Measurements from ENCODE around the gene DTWD1. TPM values are rescaled to one million over a fixed set of nuclear protein-coding genes. Genes with fewer than 3 reads are reported as not detected.

The DTWD1 gene
- total and polyA plus RNA-seq, 2 donors (not counting 1 experiment from before 2014, with no cell fraction given): 7.4 to 27.1 TPM

GRCh38 chr15:49644364-49644794 is 23.5 kb downstream of the DTWD1 start:
- Histone ChIP-seq H3K9me3 (ENCODE audit: control extremely low read depth in 1 of 3, control insufficient read depth in 2 of 3, insufficient read depth in 1 of 3, low read length in 2 of 3) (no peaks in the 10 kb centered on the region), H3K27ac (ENCODE audit: low read length in 2 of 2) (no peak overlapping the region), H3K4me3 (ENCODE audit: control extremely low read depth in 1 of 5, extremely low read depth in 1 of 5, insufficient read depth in 1 of 5, low read depth in 2 of 5, low read length in 4 of 5) (no peak overlapping the region), H3K36me3 (replicated peaks in 1 of 2; ENCODE audit: control extremely low read depth in 1 of 2, control insufficient read depth in 1 of 2, extremely low read depth in 1 of 2, insufficient read depth in 2 of 2, low read length in 1 of 2) (no peaks in the 10 kb centered on the region), H3K79me2 (ENCODE audit: control insufficient read depth, insufficient read depth, low read length) (no peaks in the 10 kb centered on the region), H3K4me2 (replicated peaks; ENCODE audit: low read depth, low read length, poor library complexity, severe bottlenecking) (no peak overlapping the region), H2AFZ (ENCODE audit: insufficient read depth, low read depth, low read length, poor library complexity, severe bottlenecking) (no peak overlapping the region), H3K9ac (ENCODE audit: low read length) (no peak overlapping the region), H3K4me1 (ENCODE audit: control insufficient read depth in 2 of 2, insufficient read depth in 2 of 2, low read length in 2 of 2) (no peaks in the 10 kb centered on the region), H3K27me3 (replicated peaks in 1 of 4; ENCODE audit: control extremely low read depth in 1 of 4, control insufficient read depth in 3 of 4, insufficient read depth in 4 of 4, low read length in 3 of 4) (no peaks in the 10 kb centered on the region), H4K20me1 (ENCODE audit: control insufficient read depth, insufficient read depth, low read length, poor library complexity, severe bottlenecking) (no peaks in the 10 kb centered on the region)
- DNase-seq (no peak), ATAC-seq (ENCODE audit: low read depth) (no peak)
- Mint-ChIP-seq H3K27me3 (no peaks in the 10 kb centered on the region), H3K4me1 (no peaks in the 10 kb centered on the region), H3K9me3 (ENCODE audit: insufficient read depth) (no peaks in the 10 kb centered on the region), H3K4me3 (no peak overlapping the region), H3K27ac (no peak overlapping the region)
- ChIA-PET POLR2A (no interaction called here), CTCF (no interaction called here)
- 100% methylated on average over 1 of the region's 1 CpG for WGBS (ENCODE audit: insufficient coverage)
- intact Hi-C loops (cut with micrococcal nuclease): no loop called here
- TF ChIP-seq EZH2 (IDR thresholded peaks at IDR 0.05; ENCODE audit: borderline replicate concordance, insufficient read depth, low read depth, low read length, poor library complexity, severe bottlenecking) (no peak), CTCF (IDR thresholded peaks at IDR 0.05) (no peak)

GRCh38 chr15:49645277-49645676 is 24.4 kb downstream of the DTWD1 start:
- Histone ChIP-seq H3K79me2 (ENCODE audit: control insufficient read depth, insufficient read depth, low read length) (no peaks in the 10 kb centered on the region), H3K4me2 (replicated peaks; ENCODE audit: low read depth, low read length, poor library complexity, severe bottlenecking) (no peak overlapping the region), H3K4me1 (ENCODE audit: control insufficient read depth in 2 of 2, insufficient read depth in 2 of 2, low read length in 2 of 2) (no peaks in the 10 kb centered on the region), H3K27me3 (replicated peaks in 1 of 4; ENCODE audit: control extremely low read depth in 1 of 4, control insufficient read depth in 3 of 4, insufficient read depth in 4 of 4, low read length in 3 of 4) (no peaks in the 10 kb centered on the region), H2AFZ (ENCODE audit: insufficient read depth, low read depth, low read length, poor library complexity, severe bottlenecking) (no peak overlapping the region), H3K9ac (ENCODE audit: low read length) (no peak overlapping the region), H4K20me1 (ENCODE audit: control insufficient read depth, insufficient read depth, low read length, poor library complexity, severe bottlenecking) (no peaks in the 10 kb centered on the region), H3K27ac (ENCODE audit: low read length in 2 of 2) (no peak overlapping the region), H3K9me3 (ENCODE audit: control extremely low read depth in 1 of 3, control insufficient read depth in 2 of 3, insufficient read depth in 1 of 3, low read length in 2 of 3) (no peaks in the 10 kb centered on the region), H3K36me3 (replicated peaks in 1 of 2; ENCODE audit: control extremely low read depth in 1 of 2, control insufficient read depth in 1 of 2, extremely low read depth in 1 of 2, insufficient read depth in 2 of 2, low read length in 1 of 2) (no peaks in the 10 kb centered on the region), H3K4me3 (ENCODE audit: control extremely low read depth in 1 of 5, extremely low read depth in 1 of 5, insufficient read depth in 1 of 5, low read depth in 2 of 5, low read length in 4 of 5) (no peak overlapping the region)
- TF ChIP-seq CTCF (IDR thresholded peaks at IDR 0.05) (no peak), EZH2 (IDR thresholded peaks at IDR 0.05; ENCODE audit: borderline replicate concordance, insufficient read depth, low read depth, low read length, poor library complexity, severe bottlenecking) (no peak)
- POLR2A ChIA-PET: no interaction called here
- DNase-seq: no peak
- CTCF ChIA-PET: no interaction called here
- intact Hi-C loops (cut with micrococcal nuclease): no loop called here
- H3K4me1 Mint-ChIP-seq: no peaks in the 10 kb centered on the region
- no peak for ATAC-seq (ENCODE audit: low read depth)
- H3K4me3 Mint-ChIP-seq: no peak overlapping the region
- H3K27me3 Mint-ChIP-seq: no peaks in the 10 kb centered on the region
- H3K9me3 Mint-ChIP-seq (ENCODE audit: insufficient read depth): no peaks in the 10 kb centered on the region
- no peak overlapping the region for H3K27ac Mint-ChIP-seq

Data from B cell (primary cell).